Loucy (cell line): ENCODE measurements around the gene TMIE.

Experiments used
- CTCF ChIP-seq: fragments of 200-600 bp; sonication (generic); conservative IDR thresholded peaks from 2 replicates; pipeline ENCODE4 v1.5.1; 2014; ENCODE audit warnings: mild to moderate bottlenecking, antibody characterized with exemption, low read length
- EZH2phosphoT487 ChIP-seq: fragments of 200-600 bp; IDR thresholded peaks from 2 replicates; pipeline ENCODE4 v1.6.1; 2018; ENCODE audit warnings: antibody characterized with exemption, mild to moderate bottlenecking, moderate library complexity, borderline replicate concordance

GRCh38 chr3:46667657-46668056 is 33.5 kb upstream of the TMIE start:
- no peak for TF ChIP-seq CTCF
- no peak for TF ChIP-seq EZH2phosphoT487
